ENCODE results near the gene CRIM1. TPM values are rescaled to one million over a fixed set of nuclear protein-coding genes. Genes with fewer than 3 reads are reported as not detected.
A peak's percentile ranks its signal among the peaks of the same experiment; 100 is the strongest.

CRIM1 gene
- total and polyA plus RNA-seq, 10 donors = 7.1 to 213 (median 110) TPM

DNA sequence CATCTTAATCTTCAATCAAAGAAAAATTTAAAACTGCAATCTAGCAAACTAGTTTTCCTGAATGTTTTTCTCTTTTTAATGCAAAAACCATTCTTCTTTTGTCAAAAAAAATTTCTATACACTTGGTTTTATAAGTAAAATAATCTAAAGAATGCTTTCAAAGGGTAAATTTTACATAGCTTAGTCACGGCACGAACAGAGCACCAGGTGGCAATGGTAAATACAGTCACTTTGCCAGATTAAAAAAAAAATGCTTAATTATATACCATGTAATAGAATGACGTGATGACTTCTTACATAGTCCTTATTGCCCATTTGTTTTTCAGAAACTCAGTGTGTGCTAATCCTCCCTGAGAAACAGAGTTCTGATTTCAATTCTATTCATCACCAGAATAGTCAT lies 232.0 kb downstream of the CRIM1 start:
- Histone ChIP-seq H3K27ac (no peak overlapping the region), H3K4me1 (peaks cover 0 to 35% (median 8%) of the 10 kb centered on the region in 6 donors), H3K27me3 (replicated peaks in 1 of 7) (no peaks in the 10 kb centered on the region), H3K9me3 (no peaks in the 10 kb centered on the region), H3K36me3 (peaks cover 0 to 85% (median 37%) of the 10 kb centered on the region in 6 donors), H3K4me3 (no peak overlapping the region)
- no peak for DNase-seq
- intact Hi-C loops (cut with DNase I; ENCODE audit: low total_unique reads) = no loop called here
- TF ChIP-seq, protein P1, sequence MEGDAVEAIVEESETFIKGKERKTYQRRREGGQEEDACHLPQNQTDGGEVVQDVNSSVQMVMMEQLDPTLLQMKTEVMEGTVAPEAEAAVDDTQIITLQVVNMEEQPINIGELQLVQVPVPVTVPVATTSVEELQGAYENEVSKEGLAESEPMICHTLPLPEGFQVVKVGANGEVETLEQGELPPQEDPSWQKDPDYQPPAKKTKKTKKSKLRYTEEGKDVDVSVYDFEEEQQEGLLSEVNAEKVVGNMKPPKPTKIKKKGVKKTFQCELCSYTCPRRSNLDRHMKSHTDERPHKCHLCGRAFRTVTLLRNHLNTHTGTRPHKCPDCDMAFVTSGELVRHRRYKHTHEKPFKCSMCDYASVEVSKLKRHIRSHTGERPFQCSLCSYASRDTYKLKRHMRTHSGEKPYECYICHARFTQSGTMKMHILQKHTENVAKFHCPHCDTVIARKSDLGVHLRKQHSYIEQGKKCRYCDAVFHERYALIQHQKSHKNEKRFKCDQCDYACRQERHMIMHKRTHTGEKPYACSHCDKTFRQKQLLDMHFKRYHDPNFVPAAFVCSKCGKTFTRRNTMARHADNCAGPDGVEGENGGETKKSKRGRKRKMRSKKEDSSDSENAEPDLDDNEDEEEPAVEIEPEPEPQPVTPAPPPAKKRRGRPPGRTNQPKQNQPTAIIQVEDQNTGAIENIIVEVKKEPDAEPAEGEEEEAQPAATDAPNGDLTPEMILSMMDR (IDR thresholded peaks at IDR 0.05 in 8 of 11, conservative IDR thresholded peaks at IDR 0.05 in 3 of 11) = no peak
- TF ChIP-seq POLR2AphosphoS5 (IDR thresholded peaks at IDR 0.05) = no peak
- WGBS, 5 donors = 92 to 99% (median 95%) methylated on average over 3 of the region's 3 CpGs

DNA sequence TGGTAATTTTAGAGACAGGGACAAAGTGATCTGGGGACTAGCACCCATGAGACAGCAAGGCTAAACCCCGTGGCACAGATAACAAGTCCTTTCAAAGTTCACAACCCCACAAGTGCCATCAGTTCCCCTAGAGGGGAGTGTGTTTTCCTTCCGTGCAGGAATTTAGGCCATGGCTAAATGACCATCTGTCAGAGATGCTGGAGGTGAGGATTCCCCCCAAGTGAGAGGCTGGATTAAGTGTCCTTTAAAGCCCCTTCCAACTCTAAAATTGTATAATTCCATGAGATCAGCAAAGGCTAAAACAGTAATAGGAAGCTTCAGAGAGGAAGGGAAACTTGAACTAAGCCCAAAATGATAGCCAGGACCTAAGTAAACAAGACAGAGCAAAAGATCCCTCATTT lies 233.7 kb downstream of the CRIM1 start:
- Histone ChIP-seq H3K27me3 (replicated peaks in 1 of 7) (no peaks in the 10 kb centered on the region), H3K4me1 (peaks cover 0 to 43% (median 8%) of the 10 kb centered on the region in 6 donors), H3K9me3 (no peaks in the 10 kb centered on the region), H3K36me3 (peaks cover 0 to 77% (median 26%) of the 10 kb centered on the region in 6 donors), H3K4me3 (no peak overlapping the region), H3K27ac (peak overlapping the region in 4 of 8 donors; percentile 13 to 62 (median 34))
- no peak for DNase-seq
- intact Hi-C loops (cut with DNase I; ENCODE audit: low total_unique reads) = no loop called here
- TF ChIP-seq POLR2AphosphoS5 (IDR thresholded peaks at IDR 0.05) (no peak), POLR2A (IDR thresholded peaks at IDR 0.05) (no peak)
- TF ChIP-seq, protein P1 (IDR thresholded peaks at IDR 0.05 in 8 of 11, conservative IDR thresholded peaks at IDR 0.05 in 3 of 11) = no peak
- 39 to 86% (median 66%) methylated on average over 2 of the region's 2 CpGs for WGBS, 5 donors

DNA sequence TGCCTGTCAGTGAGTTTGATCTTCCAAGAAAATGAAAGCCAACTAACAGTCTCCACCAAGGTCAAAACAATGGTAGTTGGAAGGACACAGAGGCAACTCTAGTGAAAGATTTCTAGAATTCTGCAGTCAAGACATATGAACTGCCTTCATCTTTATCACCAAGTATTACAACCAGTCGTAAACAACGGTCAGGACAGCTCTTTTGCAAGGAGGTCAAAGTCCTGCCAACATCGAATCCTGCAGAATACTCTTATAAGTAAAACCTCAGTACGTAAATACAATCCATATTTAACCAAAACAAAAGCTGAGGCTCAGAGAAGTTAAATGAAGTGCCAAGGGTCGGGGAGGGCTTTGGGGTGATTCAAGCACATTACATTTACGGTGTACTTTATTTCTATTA lies 239.3 kb downstream of the CRIM1 start:
- no peak for DNase-seq
- Histone ChIP-seq H3K4me3 (no peak overlapping the region), H3K9me3 (no peaks in the 10 kb centered on the region), H3K4me1 (peaks cover 12 to 64% (median 28%) of the 10 kb centered on the region in 6 donors), H3K27ac (no peak overlapping the region), H3K27me3 (replicated peaks in 1 of 7) (no peaks in the 10 kb centered on the region), H3K36me3 (peaks cover 0 to 26% (median 7%) of the 10 kb centered on the region in 6 donors)
- WGBS, 5 donors = 95 to 98% (median 96%) methylated on average over 6 of the region's 6 CpGs
- TF ChIP-seq POLR2A (IDR thresholded peaks at IDR 0.05) = no peak
- TF ChIP-seq, protein P1 (IDR thresholded peaks at IDR 0.05 in 8 of 11, conservative IDR thresholded peaks at IDR 0.05 in 3 of 11) = no peak
- no peak for TF ChIP-seq POLR2AphosphoS5 (IDR thresholded peaks at IDR 0.05)
- intact Hi-C loops (cut with DNase I; ENCODE audit: low total_unique reads) = no loop called here

DNA sequence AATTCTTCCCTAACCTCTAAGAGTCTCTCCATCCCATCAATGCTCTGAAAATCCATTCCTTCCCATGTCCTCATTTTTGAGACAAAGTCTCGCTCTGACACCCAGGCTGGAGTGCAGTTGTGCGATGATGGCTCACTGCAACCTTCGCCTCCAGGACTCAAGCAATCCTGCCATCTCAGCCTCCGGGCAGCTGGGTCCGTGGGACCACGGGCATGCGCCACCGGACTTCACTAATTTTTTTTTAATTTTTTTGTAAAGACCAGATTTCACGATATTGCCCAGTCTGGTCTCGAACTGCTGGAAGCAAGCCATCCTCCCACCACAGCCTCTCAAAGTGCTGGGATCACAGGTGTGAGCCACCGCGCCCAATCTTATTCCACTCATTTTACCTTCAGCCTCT lies 240.8 kb downstream of the CRIM1 start:
- peak overlapping the region in 4 of 8 donors; percentile 93 to 99 (median 97) for H3K4me3 ChIP-seq
- H3K36me3 ChIP-seq = peaks cover 0 to 14% (median 0%) of the 10 kb centered on the region in 6 donors
- no peak for DNase-seq
- no peaks in the 10 kb centered on the region for H3K27me3 ChIP-seq (replicated peaks in 1 of 7)
- no peak overlapping the region for H3K27ac ChIP-seq
- intact Hi-C loops (cut with DNase I; ENCODE audit: low total_unique reads) = no loop called here
- WGBS, 5 donors = 94 to 97% (median 97%) methylated on average over 12 of the region's 12 CpGs
- no peaks in the 10 kb centered on the region for H3K9me3 ChIP-seq
- TF ChIP-seq, protein P1 (IDR thresholded peaks at IDR 0.05 in 8 of 11, conservative IDR thresholded peaks at IDR 0.05 in 3 of 11) = no peak
- TF ChIP-seq POLR2AphosphoS5 (IDR thresholded peaks at IDR 0.05) = no peak
- no peak for TF ChIP-seq POLR2A (IDR thresholded peaks at IDR 0.05)
- peaks cover 12 to 55% (median 28%) of the 10 kb centered on the region in 6 donors for H3K4me1 ChIP-seq

Data from spleen (tissue), 11 donors.